Kidney (tissue), 14 donors: Measurements from ENCODE around the gene EID1. TPM values are rescaled to one million over a fixed set of nuclear protein-coding genes. Genes with fewer than 3 reads are reported as not detected.

Source experiments
- DNase-seq, 5 donors: peaks; one replicate each; pipeline ENCODE4 v3.0.0-alpha.2; 2013 to 2020
- FAIRE-seq: peaks from 2 replicates; lab custom pipeline; 2012; peaks lifted over from hg19 to GRCh38; lab: Jason Lieb, UNC
- H3K27ac ChIP-seq, 2 donors: one replicate each; pipeline ENCODE4 v1.7.0; 2013; ENCODE audit warnings: low read depth in 2 of 2, low read length in 2 of 2, inconsistent platforms in 1 of 2
- H3K27me3 ChIP-seq: one replicate; pipeline ENCODE4 v1.7.1; 2013; ENCODE audit warnings: low read length, inconsistent platforms; ENCODE audit not compliant: control insufficient read depth, insufficient read depth
- H3K36me3 ChIP-seq, 3 donors: one replicate each; pipeline versions ENCODE4 v1.7.0 to v1.7.1; 2013; ENCODE audit warnings: low read length in 3 of 3, control low read depth in 1 of 3, inconsistent platforms in 1 of 3; ENCODE audit not compliant: insufficient read depth in 3 of 3, control insufficient read depth in 2 of 3
- H3K4me1 ChIP-seq, 3 donors: one replicate each; pipeline versions ENCODE4 v1.7.0 to v1.7.1; 2013; ENCODE audit warnings: low read length in 3 of 3, inconsistent platforms in 1 of 3, low read depth in 1 of 3; ENCODE audit not compliant: control insufficient read depth in 2 of 3, insufficient read depth in 2 of 3
- H3K4me3 ChIP-seq, 3 donors: one replicate each; pipeline versions ENCODE4 v1.7.0 to v1.8.1; 2013; ENCODE audit warnings: low read length in 3 of 3, control low read depth in 1 of 3, inconsistent platforms in 1 of 3
- H3K9ac ChIP-seq, 3 donors: one replicate each; pipeline versions ENCODE4 v1.7.0 to v1.7.1; 2013; ENCODE audit warnings: low read length in 3 of 3, control low read depth in 1 of 3, inconsistent platforms in 1 of 3
- H3K9me3 ChIP-seq, 3 donors: one replicate each; pipeline versions ENCODE4 v1.7.0 to v1.7.1; 2013; ENCODE audit warnings: low read length in 3 of 3, control low read depth in 1 of 3, inconsistent platforms in 1 of 3; ENCODE audit not compliant: control insufficient read depth in 2 of 3, insufficient read depth in 1 of 3
- intact Hi-C: fragments of 100-400 bp; cut with DNase I; formaldehyde crosslinking; loops from one replicate; pipeline ENCODE4 v1.11.1; 2022
- polyA plus RNA-seq: library from polyadenylated mRNA; stranded (reverse); fragments of 350-450 nt; fragmentation: Illumina TruSeq; extraction: RNeasy Lipid Tissue Mini Kit (QIAGEN cat#74804); gene quantifications from one replicate; pipeline ENCODE4 v1.2.3, GENCODE V29; 2014; ENCODE audit warnings: low read depth, low replicate concordance; ENCODE audit not compliant: insufficient read depth
- total RNA-seq: library from RNA; stranded (reverse); fragmentation: NEBNext Ultra II Directional; extraction: Animal tissue kit (Norgen Biotek cat#: 25700); gene quantifications from one replicate; pipeline ENCODE4 v1.2.1, GENCODE V29; 2021
- TF ChIP-seq, protein P1 (sequence below): IDR thresholded peaks from 3 replicates; pipeline ENCODE4 v1.5.1; 2012; ENCODE audit warnings: mild to moderate bottlenecking, moderate library complexity, borderline replicate concordance; ENCODE audit not compliant: insufficient read depth; ENCODE audit errors: extremely low read depth
- donor health status: control.
- donor health status: control.
- donor health status: control.
- donor health status: control.
- donor health status: control.
- donor health status: DM: yes; HTN: yes; CAD: no.
- donor health status: Normal renal cell carcinoma (clear cell type).

EID1 gene
- total and polyA plus RNA-seq, 2 donors from 2014 or later = 119 to 123 TPM

GRCh38 chr15:48832648-48833047, 45.3 kb upstream of the EID1 start:
- Histone ChIP-seq H3K4me3 (no peak overlapping the region), H3K27me3 (no peaks in the 10 kb centered on the region), H3K27ac (no peak overlapping the region), H3K4me1 (no peaks in the 10 kb centered on the region), H3K9me3 (no peaks in the 10 kb centered on the region), H3K36me3 (no peaks in the 10 kb centered on the region), H3K9ac (no peak overlapping the region)
- TF ChIP-seq, protein P1, sequence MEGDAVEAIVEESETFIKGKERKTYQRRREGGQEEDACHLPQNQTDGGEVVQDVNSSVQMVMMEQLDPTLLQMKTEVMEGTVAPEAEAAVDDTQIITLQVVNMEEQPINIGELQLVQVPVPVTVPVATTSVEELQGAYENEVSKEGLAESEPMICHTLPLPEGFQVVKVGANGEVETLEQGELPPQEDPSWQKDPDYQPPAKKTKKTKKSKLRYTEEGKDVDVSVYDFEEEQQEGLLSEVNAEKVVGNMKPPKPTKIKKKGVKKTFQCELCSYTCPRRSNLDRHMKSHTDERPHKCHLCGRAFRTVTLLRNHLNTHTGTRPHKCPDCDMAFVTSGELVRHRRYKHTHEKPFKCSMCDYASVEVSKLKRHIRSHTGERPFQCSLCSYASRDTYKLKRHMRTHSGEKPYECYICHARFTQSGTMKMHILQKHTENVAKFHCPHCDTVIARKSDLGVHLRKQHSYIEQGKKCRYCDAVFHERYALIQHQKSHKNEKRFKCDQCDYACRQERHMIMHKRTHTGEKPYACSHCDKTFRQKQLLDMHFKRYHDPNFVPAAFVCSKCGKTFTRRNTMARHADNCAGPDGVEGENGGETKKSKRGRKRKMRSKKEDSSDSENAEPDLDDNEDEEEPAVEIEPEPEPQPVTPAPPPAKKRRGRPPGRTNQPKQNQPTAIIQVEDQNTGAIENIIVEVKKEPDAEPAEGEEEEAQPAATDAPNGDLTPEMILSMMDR = no peak
- intact Hi-C loops = no loop called here
- no peak for FAIRE-seq
- DNase-seq = no peak

GRCh38 chr15:48833526-48834239, 44.3 kb upstream of the EID1 start:
- no peaks in the 10 kb centered on the region for H3K27me3 ChIP-seq
- DNase-seq (no peak), FAIRE-seq (no peak)
- TF ChIP-seq, protein P1 = no peak
- H3K36me3 ChIP-seq = no peaks in the 10 kb centered on the region
- intact Hi-C loops = no loop called here
- H3K9me3 ChIP-seq = no peaks in the 10 kb centered on the region
- H3K4me3 ChIP-seq = no peak overlapping the region
- H3K9ac ChIP-seq = no peak overlapping the region
- H3K4me1 ChIP-seq = no peaks in the 10 kb centered on the region
- H3K27ac ChIP-seq = no peak overlapping the region

DNA sequence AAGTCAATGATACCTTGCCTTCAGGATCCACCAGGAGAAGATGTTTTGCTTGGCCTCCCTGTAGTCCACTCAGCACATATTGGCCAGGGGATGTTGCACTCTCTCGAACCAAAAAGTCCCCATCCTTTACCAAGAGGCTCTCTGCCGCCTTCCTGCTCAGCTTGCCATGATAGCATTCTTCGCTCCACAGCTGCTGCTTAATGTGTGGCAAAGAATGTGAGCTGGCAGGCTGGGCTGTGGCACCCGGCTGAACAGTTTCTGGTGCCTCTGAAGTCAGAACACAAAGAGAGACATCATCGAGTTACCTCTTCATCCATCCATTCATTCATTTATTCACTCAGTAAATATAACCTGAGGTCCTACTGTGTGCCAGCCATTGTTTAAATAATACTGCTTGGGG, 43.2 kb upstream of the EID1 start:
- no peaks in the 10 kb centered on the region for H3K9me3 ChIP-seq
- no peaks in the 10 kb centered on the region for H3K36me3 ChIP-seq
- no peak for FAIRE-seq
- no peak for DNase-seq
- TF ChIP-seq, protein P1 = no peak
- H3K4me1 ChIP-seq = no peaks in the 10 kb centered on the region
- intact Hi-C loops = no loop called here
- no peaks in the 10 kb centered on the region for H3K27me3 ChIP-seq
- H3K27ac ChIP-seq = no peak overlapping the region
- no peak overlapping the region for H3K4me3 ChIP-seq
- H3K9ac ChIP-seq = no peak overlapping the region
